HFFc6 (cell line): Measurements from ENCODE around the gene DMBX1. TPM values are rescaled to one million over a fixed set of nuclear protein-coding genes. Genes with fewer than 3 reads are reported as not detected.

Source experiments
- DNase-seq: peaks from one replicate; pipeline ENCODE4 v3.0.0-alpha.2; 2018
- H3K27ac Mint-ChIP-seq: 2 replicates; pipeline ENCODE4 v1.8.0; 2020; ENCODE audit warnings: mild to moderate bottlenecking, mixed read lengths
- H3K27me3 Mint-ChIP-seq: 2 replicates; pipeline ENCODE4 v1.8.0; 2021; ENCODE audit warnings: mild to moderate bottlenecking, moderate library complexity, mixed read lengths; ENCODE audit not compliant: insufficient read depth
- H3K36me3 Mint-ChIP-seq: 2 replicates; pipeline ENCODE4 v1.8.0; 2021; ENCODE audit warnings: low read depth, mixed read lengths
- H3K4me1 Mint-ChIP-seq: 2 replicates; pipeline ENCODE4 v1.8.0; 2020; ENCODE audit warnings: low read depth, mixed read lengths
- H3K4me3 Mint-ChIP-seq: 2 replicates; pipeline ENCODE4 v1.8.0; 2020; ENCODE audit warnings: mild to moderate bottlenecking, moderate library complexity, mixed read lengths
- H3K9me3 Mint-ChIP-seq: 2 replicates; pipeline ENCODE4 v1.8.0; 2020; ENCODE audit warnings: mild to moderate bottlenecking, mixed read lengths
- CTCF ChIP-seq: fragments of 200-600 bp; sonication (generic); IDR thresholded peaks from 2 replicates; pipeline ENCODE4 v1.5.0; 2021; ENCODE audit warnings: antibody characterized with exemption, mild to moderate bottlenecking
- total RNA-seq, 6 experiments: library from RNA; stranded (reverse); fragmentation: NEBNext Ultra II Directional; extraction: Animal tissue kit (Norgen Biotek cat#: 25700); gene quantifications; 2 replicates in 1 of 6; 3 replicates in 5 of 6; pipeline ENCODE4 v1.2.3, GENCODE V29; 2021

The DMBX1 gene
- total RNA-seq, 6 experiments from 2014 or later: not detected

- Mint-ChIP-seq H3K27ac (no peak overlapping the region), H3K4me1 (peaks cover 4% of the 10 kb centered on the region), H3K36me3 (no peaks in the 10 kb centered on the region), H3K27me3 (peaks cover 78% of the 10 kb centered on the region), H3K4me3 (no peak overlapping the region), H3K9me3 (no peaks in the 10 kb centered on the region)
- no peak for TF ChIP-seq CTCF
- DNase-seq: no peak
Measured at GRCh38 chr1:46494910-46495309, 5.3 kb downstream of the DMBX1 start.

GRCh38 chr1:46495778-46496177 lies 6.1 kb downstream of the DMBX1 start:
- Mint-ChIP-seq H3K27me3 (peaks cover 71% of the 10 kb centered on the region), H3K27ac (no peak overlapping the region), H3K4me3 (no peak overlapping the region), H3K4me1 (no peaks in the 10 kb centered on the region), H3K36me3 (no peaks in the 10 kb centered on the region), H3K9me3 (no peaks in the 10 kb centered on the region)
- no peak for TF ChIP-seq CTCF
- no peak for DNase-seq

GRCh38 chr1:46496505-46496904 lies 6.9 kb downstream of the DMBX1 start:
- no peak for DNase-seq
- no peak overlapping the region for H3K27ac Mint-ChIP-seq
- no peaks in the 10 kb centered on the region for H3K4me1 Mint-ChIP-seq
- no peaks in the 10 kb centered on the region for H3K36me3 Mint-ChIP-seq
- no peaks in the 10 kb centered on the region for H3K9me3 Mint-ChIP-seq
- TF ChIP-seq CTCF: no peak
- H3K27me3 Mint-ChIP-seq: peaks cover 69% of the 10 kb centered on the region
- no peak overlapping the region for H3K4me3 Mint-ChIP-seq

GRCh38 chr1:46497020-46497419 lies 7.4 kb downstream of the DMBX1 start:
- DNase-seq: no peak
- no peak overlapping the region for H3K27ac Mint-ChIP-seq
- H3K4me1 Mint-ChIP-seq: no peaks in the 10 kb centered on the region
- H3K36me3 Mint-ChIP-seq: no peaks in the 10 kb centered on the region
- H3K4me3 Mint-ChIP-seq: no peak overlapping the region
- no peaks in the 10 kb centered on the region for H3K9me3 Mint-ChIP-seq
- TF ChIP-seq CTCF: no peak
- peaks cover 65% of the 10 kb centered on the region for H3K27me3 Mint-ChIP-seq

- Mint-ChIP-seq H3K4me1 (no peaks in the 10 kb centered on the region), H3K27me3 (peaks cover 65% of the 10 kb centered on the region), H3K36me3 (no peaks in the 10 kb centered on the region), H3K27ac (no peak overlapping the region), H3K4me3 (no peak overlapping the region), H3K9me3 (no peaks in the 10 kb centered on the region)
- TF ChIP-seq CTCF: no peak
- no peak for DNase-seq
Measured at GRCh38 chr1:46497665-46498064, 8.0 kb downstream of the DMBX1 start.

GRCh38 chr1:46501528-46501927 lies 11.9 kb downstream of the DMBX1 start:
- Mint-ChIP-seq H3K27ac (no peak overlapping the region), H3K4me3 (no peak overlapping the region), H3K36me3 (no peaks in the 10 kb centered on the region), H3K9me3 (no peaks in the 10 kb centered on the region), H3K4me1 (no peaks in the 10 kb centered on the region), H3K27me3 (peaks cover 41% of the 10 kb centered on the region)
- no peak for DNase-seq
- no peak for TF ChIP-seq CTCF
